CD4-positive, alpha-beta T cell (primary cell): ENCODE measurements around the gene FAM78A. TPM values are rescaled to one million over a fixed set of nuclear protein-coding genes. Genes with fewer than 3 reads are reported as not detected.

Experiments used
- ATAC-seq: fragments of 200-7000 bp; cut with Tn5 transposase; one replicate; pipeline ENCODE4 v1.10.0; 2022; ENCODE audit warnings: mild to moderate bottlenecking; ENCODE audit not compliant: poor library complexity
- CTCF ChIA-PET: fragments of 350-600 bp; sonication (Branson Sonifier 250); formaldehyde crosslinking; loops from one replicate; lab custom pipeline; 2021; ENCODE audit warnings: antibody characterized with exemption, inconsistent platforms; lab: Charles Lee
- POLR2A ChIA-PET: fragments of 350-600 bp; sonication (Branson Sonifier 250); formaldehyde crosslinking; loops from one replicate; lab custom pipeline; 2021; ENCODE audit warnings: antibody characterized with exemption, inconsistent platforms; lab: Charles Lee
- DNase-seq, 14 experiments: peaks; one replicate each; pipeline ENCODE4 v3.0.0-alpha.2; 2013 to 2020; ENCODE audit warnings: mixed read lengths in 2 of 14
- H3K27ac ChIP-seq, 2 donors: one replicate each; pipeline versions ENCODE4 v1.5.1 to v1.7.0; 2013; ENCODE audit warnings: low read length in 2 of 2, low read depth in 1 of 2, mild to moderate bottlenecking in 1 of 2
- H3K27me3 ChIP-seq, 2 experiments: 1 replicate in 1 of 2; 2 replicates in 1 of 2; pipeline versions ENCODE4 v1.6.1 to v1.7.0; 2013; ENCODE audit warnings: low read length in 2 of 2, control low read depth in 1 of 2, mild to moderate bottlenecking in 1 of 2, moderate library complexity in 1 of 2; ENCODE audit not compliant: insufficient read depth in 2 of 2, control insufficient read depth in 1 of 2
- H3K36me3 ChIP-seq: one replicate; pipeline ENCODE4 v1.6.1; 2013; ENCODE audit warnings: low read length, control low read depth; ENCODE audit not compliant: insufficient read depth
- H3K4me1 ChIP-seq: one replicate; pipeline ENCODE4 v1.6.1; 2013; ENCODE audit warnings: low read length, control low read depth; ENCODE audit not compliant: insufficient read depth
- H3K4me3 ChIP-seq: one replicate; pipeline ENCODE4 v1.5.1; 2013; ENCODE audit warnings: mild to moderate bottlenecking, low read length, moderate library complexity
- H3K9me3 ChIP-seq, 2 experiments: 1 replicate in 1 of 2; 2 replicates in 1 of 2; pipeline versions ENCODE4 v1.6.1 to v1.7.0; 2013; ENCODE audit warnings: low read length in 2 of 2, mild to moderate bottlenecking in 2 of 2, control low read depth in 1 of 2, moderate library complexity in 1 of 2; ENCODE audit not compliant: control insufficient read depth in 1 of 2, insufficient read depth in 1 of 2
- H3K27ac Mint-ChIP-seq: one replicate; pipeline ENCODE4 v1.8.0; 2020; ENCODE audit warnings: mixed read lengths
- H3K27me3 Mint-ChIP-seq: one replicate; pipeline ENCODE4 v1.8.0; 2021; ENCODE audit warnings: mixed read lengths
- H3K36me3 Mint-ChIP-seq: one replicate; pipeline ENCODE4 v1.8.0; 2021; ENCODE audit warnings: low read depth, mixed read lengths
- H3K4me1 Mint-ChIP-seq: one replicate; pipeline ENCODE4 v1.8.0; 2021; ENCODE audit warnings: low read depth, mixed read lengths
- H3K4me3 Mint-ChIP-seq: one replicate; pipeline ENCODE4 v1.8.0; 2020; ENCODE audit warnings: mild to moderate bottlenecking, mixed read lengths
- H3K9me3 Mint-ChIP-seq: one replicate; pipeline ENCODE4 v1.8.0; 2020; ENCODE audit warnings: mixed read lengths
- CTCF ChIP-seq: fragments of 200-600 bp; IDR thresholded peaks from one replicate; pipeline ENCODE4 v1.8.0; 2022; ENCODE audit warnings: antibody characterized with exemption, mild to moderate bottlenecking
- intact Hi-C, 2 experiments: fragments of 100-400 bp; cut with DNase I in 1 of 2; cut with micrococcal nuclease in 1 of 2; formaldehyde crosslinking; loops; one replicate each; pipeline versions ENCODE4 v1.15.1 to v1.9.0; 2023 to 2025; cut with DNase I, micrococcal nuclease
- total RNA-seq, 174 experiments: library from RNA in 2 of 174; stranded (reverse) in 2 of 174; gene quantifications; one replicate each; pipeline ENCODE4 v1.2.3 and lab custom pipeline; 2021 to 2026

Gene FAM78A
- total RNA-seq, 2 experiments from 2014 or later = 62.4 to 62.7 TPM

- Histone ChIP-seq H3K27ac (no peak overlapping the region), H3K4me3 (no peak overlapping the region), H3K4me1 (no peaks in the 10 kb centered on the region), H3K36me3 (peaks cover 27% of the 10 kb centered on the region), H3K27me3 (no peaks in the 10 kb centered on the region), H3K9me3 (no peaks in the 10 kb centered on the region)
- Mint-ChIP-seq H3K27me3 (no peaks in the 10 kb centered on the region), H3K36me3 (peaks cover 75% of the 10 kb centered on the region), H3K27ac (no peak overlapping the region), H3K9me3 (no peaks in the 10 kb centered on the region), H3K4me3 (no peak overlapping the region), H3K4me1 (no peaks in the 10 kb centered on the region)
- CTCF ChIA-PET = no interaction called here
- no peak for TF ChIP-seq CTCF
- DNase-seq (no peak), ATAC-seq (no peak)
- intact Hi-C loops = no loop called here
- POLR2A ChIA-PET = no interaction called here
Measured at GRCh38 chr9:131220485-131220884, 55.8 kb downstream of the FAM78A start.

- no peak for TF ChIP-seq CTCF
- ATAC-seq (no peak), DNase-seq (no peak)
- ChIA-PET CTCF (no interaction called here), POLR2A (no interaction called here)
- peaks cover 29% of the 10 kb centered on the region for H3K36me3 ChIP-seq
- intact Hi-C loops = no loop called here
- Mint-ChIP-seq H3K27me3 (no peaks in the 10 kb centered on the region), H3K27ac (no peak overlapping the region), H3K4me3 (no peak overlapping the region), H3K4me1 (no peaks in the 10 kb centered on the region), H3K36me3 (peaks cover 88% of the 10 kb centered on the region), H3K9me3 (no peaks in the 10 kb centered on the region)
- H3K4me1 ChIP-seq = no peaks in the 10 kb centered on the region
- H3K4me3 ChIP-seq = no peak overlapping the region
- H3K9me3 ChIP-seq = no peaks in the 10 kb centered on the region
- H3K27me3 ChIP-seq = no peaks in the 10 kb centered on the region
- H3K27ac ChIP-seq = no peak overlapping the region
Measured at GRCh38 chr9:131218370-131218769, 57.9 kb downstream of the FAM78A start.

- Histone ChIP-seq H3K4me1 (no peaks in the 10 kb centered on the region), H3K27ac (no peak overlapping the region), H3K9me3 (no peaks in the 10 kb centered on the region), H3K36me3 (peaks cover 29% of the 10 kb centered on the region), H3K27me3 (no peaks in the 10 kb centered on the region), H3K4me3 (no peak overlapping the region)
- ChIA-PET POLR2A (interaction anchor here (1.5 kb wide), 1 partner anchor 39 kb away, joined by 5 read pairs; no protein-coding TSS in a partner anchor), CTCF (no interaction called here)
- Mint-ChIP-seq H3K4me3 (no peak overlapping the region), H3K9me3 (no peaks in the 10 kb centered on the region), H3K4me1 (no peaks in the 10 kb centered on the region), H3K27me3 (no peaks in the 10 kb centered on the region), H3K36me3 (peaks cover 86% of the 10 kb centered on the region), H3K27ac (no peak overlapping the region)
- ATAC-seq (no peak), DNase-seq (no peak)
- intact Hi-C loops = no loop called here
- TF ChIP-seq CTCF = no peak
Measured at GRCh38 chr9:131217331-131218031, 58.8 kb downstream of the FAM78A start.
